ENCODE measurements around the gene SPIRE2. TPM values are rescaled to one million over a fixed set of nuclear protein-coding genes. Genes with fewer than 3 reads are reported as not detected.

The SPIRE2 gene
- total and polyA plus RNA-seq, 2 of the 13 experiments (the other 11 are each of a cell fraction or from before 2014, with no cell fraction given), result 13.3 to 37.5 TPM

GRCh38 chr16:89918453-89919347, 90.4 kb downstream of the SPIRE2 start, which contains the start of gene MC1R (continued):
- TF ChIP-seq MAF1 (CRISPR knock-in tag; IDR thresholded peaks at IDR 0.05; ENCODE audit: borderline replicate concordance) (no peak), ZNF841 (CRISPR knock-in tag; IDR thresholded peaks at IDR 0.05; ENCODE audit: borderline replicate concordance) (0 out of 2 replicates have a peak, but pooled peaks have one; percentile 53), RBM22 (optimal IDR thresholded peaks at IDR 0.05; ENCODE audit: low read length) (peak; percentile 70), SOX5 (CRISPR knock-in tag; IDR thresholded peaks at IDR 0.05; ENCODE audit: borderline replicate concordance) (peak; percentile 69; the same call in 1 of the 2 replicates), CREB1 (IDR thresholded peaks at IDR 0.05) (no peak), CREB1 (CRISPR knock-in tag; IDR thresholded peaks at IDR 0.05) (no peak), BHLHE40 (IDR thresholded peaks at IDR 0.05; ENCODE audit: low read length) (peak; percentile 64), MXD4 (CRISPR knock-in tag; IDR thresholded peaks at IDR 0.05) (peak; percentile 78), FLYWCH1 (CRISPR knock-in tag; IDR thresholded peaks at IDR 0.05) (no peak; the same call in 1 of the 2 replicates), FOXK2 (IDR thresholded peaks at IDR 0.05) (no peak), ZNF18 (CRISPR knock-in tag; IDR thresholded peaks at IDR 0.05; ENCODE audit: insufficient replicate concordance) (no peak), ZNF552 (CRISPR knock-in tag; IDR thresholded peaks at IDR 0.05; ENCODE audit: borderline replicate concordance) (peak; percentile 89), ZIK1 (CRISPR knock-in tag; IDR thresholded peaks at IDR 0.05; ENCODE audit: borderline replicate concordance, low read depth) (peak; percentile 96), ZNF891 (CRISPR knock-in tag; IDR thresholded peaks at IDR 0.05) (peak; percentile 74), ZNF235 (CRISPR knock-in tag; IDR thresholded peaks at IDR 0.05; ENCODE audit: borderline replicate concordance) (no peak; the same call in 1 of the 2 replicates), PCBP1 (IDR thresholded peaks at IDR 0.05; ENCODE audit: borderline replicate concordance, low read depth, low read length) (no peak), ZNF34 (CRISPR knock-in tag; IDR thresholded peaks at IDR 0.05; ENCODE audit: borderline replicate concordance) (no peak), ELK4 (CRISPR knock-in tag; IDR thresholded peaks at IDR 0.05; ENCODE audit: borderline replicate concordance) (no peak), ZNF326 (CRISPR knock-in tag; IDR thresholded peaks at IDR 0.05; ENCODE audit: borderline replicate concordance) (0 out of 2 replicates have a peak, but pooled peaks have one; percentile 43), RCOR2 (CRISPR knock-in tag; IDR thresholded peaks at IDR 0.05) (no peak), ZHX1 (CRISPR knock-in tag; IDR thresholded peaks at IDR 0.05; ENCODE audit: low read depth) (peak; percentile 23; the same call in 1 of the 2 replicates), BRD4 (CRISPR knock-in tag; IDR thresholded peaks at IDR 0.05) (peak; percentile 70; the same call in 1 of the 2 replicates), POGK (CRISPR knock-in tag; conservative IDR thresholded peaks at IDR 0.05) (peak; percentile 85)

Data from HepG2 (cell line).